ENCODE data around the gene SLC16A3. TPM values are rescaled to one million over a fixed set of nuclear protein-coding genes. Genes with fewer than 3 reads are reported as not detected.

SLC16A3 gene
- total RNA-seq, 1 donor from 2014 or later: 18.1 TPM

- H3K4me1 Mint-ChIP-seq (ENCODE audit: unreplicated experiment): peaks cover 20% of the 10 kb centered on the region
- DNase-seq (ENCODE audit: extremely low spot score, unreplicated experiment): no peak
- H3K36me3 Mint-ChIP-seq (ENCODE audit: unreplicated experiment): peaks cover 51% of the 10 kb centered on the region
- no peak for TF ChIP-seq CTCF (IDR thresholded peaks at IDR 0.05)
- no peak overlapping the region for H3K27ac Mint-ChIP-seq (ENCODE audit: unreplicated experiment)
- no peak overlapping the region for H3K4me3 Mint-ChIP-seq (ENCODE audit: unreplicated experiment)
- no peaks in the 10 kb centered on the region for H3K27me3 Mint-ChIP-seq (ENCODE audit: unreplicated experiment)
- no peaks in the 10 kb centered on the region for H3K9me3 Mint-ChIP-seq (ENCODE audit: unreplicated experiment)
Measured at GRCh38 chr17:82262344-82262743, 33.5 kb downstream of the SLC16A3 start.

GRCh38 chr17:82263641-82264040 lies 34.8 kb downstream of the SLC16A3 start:
- Mint-ChIP-seq H3K9me3 (ENCODE audit: unreplicated experiment) (no peaks in the 10 kb centered on the region), H3K36me3 (ENCODE audit: unreplicated experiment) (peaks cover 45% of the 10 kb centered on the region), H3K27ac (ENCODE audit: unreplicated experiment) (no peak overlapping the region), H3K4me3 (ENCODE audit: unreplicated experiment) (no peak overlapping the region), H3K4me1 (ENCODE audit: unreplicated experiment) (peaks cover 29% of the 10 kb centered on the region), H3K27me3 (ENCODE audit: unreplicated experiment) (no peaks in the 10 kb centered on the region)
- TF ChIP-seq CTCF (IDR thresholded peaks at IDR 0.05): no peak
- DNase-seq (ENCODE audit: extremely low spot score, unreplicated experiment): no peak

GRCh38 chr17:82266142-82266541 lies 37.3 kb downstream of the SLC16A3 start:
- no peak for DNase-seq (ENCODE audit: extremely low spot score, unreplicated experiment)
- Mint-ChIP-seq H3K36me3 (ENCODE audit: unreplicated experiment) (peaks cover 39% of the 10 kb centered on the region), H3K27me3 (ENCODE audit: unreplicated experiment) (no peaks in the 10 kb centered on the region), H3K9me3 (ENCODE audit: unreplicated experiment) (no peaks in the 10 kb centered on the region), H3K4me1 (ENCODE audit: unreplicated experiment) (peaks cover 54% of the 10 kb centered on the region), H3K4me3 (ENCODE audit: unreplicated experiment) (no peak overlapping the region), H3K27ac (ENCODE audit: unreplicated experiment) (peak overlapping the region; percentile 96)
- TF ChIP-seq CTCF (IDR thresholded peaks at IDR 0.05): no peak

GRCh38 chr17:82267575-82268379 lies 38.9 kb downstream of the SLC16A3 start:
- H3K4me1 Mint-ChIP-seq (ENCODE audit: unreplicated experiment): peaks cover 69% of the 10 kb centered on the region
- no peak for TF ChIP-seq CTCF (IDR thresholded peaks at IDR 0.05)
- no peaks in the 10 kb centered on the region for H3K9me3 Mint-ChIP-seq (ENCODE audit: unreplicated experiment)
- H3K27me3 Mint-ChIP-seq (ENCODE audit: unreplicated experiment): no peaks in the 10 kb centered on the region
- H3K4me3 Mint-ChIP-seq (ENCODE audit: unreplicated experiment): peak overlapping the region; percentile 58
- peaks cover 32% of the 10 kb centered on the region for H3K36me3 Mint-ChIP-seq (ENCODE audit: unreplicated experiment)
- peak; percentile 91 for DNase-seq (ENCODE audit: extremely low spot score, unreplicated experiment)
- peak overlapping the region; percentile 96 for H3K27ac Mint-ChIP-seq (ENCODE audit: unreplicated experiment)

- Mint-ChIP-seq H3K9me3 (ENCODE audit: unreplicated experiment) (no peaks in the 10 kb centered on the region), H3K27ac (ENCODE audit: unreplicated experiment) (peak overlapping the region; percentile 96), H3K4me1 (ENCODE audit: unreplicated experiment) (peaks cover 71% of the 10 kb centered on the region), H3K27me3 (ENCODE audit: unreplicated experiment) (no peaks in the 10 kb centered on the region), H3K36me3 (ENCODE audit: unreplicated experiment) (peaks cover 28% of the 10 kb centered on the region), H3K4me3 (ENCODE audit: unreplicated experiment) (no peak overlapping the region)
- DNase-seq (ENCODE audit: extremely low spot score, unreplicated experiment): no peak
- TF ChIP-seq CTCF (IDR thresholded peaks at IDR 0.05): no peak
Measured at GRCh38 chr17:82269138-82269881, 40.5 kb downstream of the SLC16A3 start.

All from osteocyte (in vitro differentiated cells).